ENCODE data around the gene DCUN1D3. TPM values are rescaled to one million over a fixed set of nuclear protein-coding genes. Genes with fewer than 3 reads are reported as not detected.

DCUN1D3 gene
- total RNA-seq, 1 donor from 2014 or later: 187 TPM

GRCh38 chr16:20889625-20890275, 10.4 kb downstream of the DCUN1D3 start:
- no peak for DNase-seq (ENCODE audit: low spot score)

DNA sequence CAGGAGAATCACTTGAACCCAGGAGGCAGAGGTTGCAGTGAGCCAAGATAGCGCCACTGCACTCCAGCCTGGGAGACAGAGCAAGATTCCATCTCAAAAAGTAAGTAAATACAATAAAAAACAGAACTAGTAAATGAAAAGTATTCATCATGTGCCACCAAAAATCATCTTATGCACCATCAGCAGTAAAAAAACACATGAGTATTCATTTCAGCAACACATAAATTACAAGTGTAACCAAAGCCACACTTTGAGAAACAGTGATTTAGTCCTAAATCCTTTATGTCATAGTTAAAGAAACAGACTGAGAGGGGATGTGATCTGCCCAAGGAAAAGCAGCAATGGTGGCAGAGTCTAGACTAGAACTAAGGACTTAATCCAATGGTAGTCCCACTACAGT, 13.0 kb downstream of the DCUN1D3 start:
- DNase-seq (ENCODE audit: low spot score): no peak

DNA sequence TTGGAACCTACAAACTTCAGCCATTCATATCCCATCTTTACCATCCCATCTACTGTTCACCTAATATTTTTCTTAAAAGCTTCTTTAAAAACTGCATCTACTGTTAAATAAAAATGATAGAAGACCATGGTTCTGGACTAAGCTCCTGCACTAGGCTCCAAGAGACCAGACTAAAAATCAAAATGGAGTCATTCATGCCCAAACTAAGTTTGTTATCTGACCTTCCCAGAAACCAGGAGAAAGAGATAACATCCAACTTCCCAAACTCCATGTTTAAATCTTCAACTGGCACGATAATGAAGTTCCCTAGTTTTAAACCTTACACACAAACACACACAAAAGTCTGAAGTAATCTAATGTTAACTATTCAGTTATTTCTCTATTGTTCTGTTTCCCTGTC, 13.8 kb downstream of the DCUN1D3 start:
- no peak for DNase-seq (ENCODE audit: low spot score)

GRCh38 chr16:20884240-20884556, 16.0 kb downstream of the DCUN1D3 start:
- DNase-seq (ENCODE audit: low spot score): no peak

GRCh38 chr16:20883554-20884239, 16.5 kb downstream of the DCUN1D3 start:
- no peak for DNase-seq (ENCODE audit: low spot score)

GRCh38 chr16:20881503-20881878, 18.7 kb downstream of the DCUN1D3 start:
- DNase-seq (ENCODE audit: low spot score): no peak

- DNase-seq (ENCODE audit: low spot score): no peak
Measured at GRCh38 chr16:20880867-20881502, 19.2 kb downstream of the DCUN1D3 start.

- no peak for DNase-seq (ENCODE audit: low spot score)
Measured at GRCh38 chr16:20879175-20880040, 20.8 kb downstream of the DCUN1D3 start.

- no peak for DNase-seq (ENCODE audit: low spot score)
Measured at GRCh38 chr16:20878682-20879147, 21.4 kb downstream of the DCUN1D3 start.

GRCh38 chr16:20875355-20875650, 24.9 kb downstream of the DCUN1D3 start:
- DNase-seq (ENCODE audit: low spot score): no peak

DNA sequence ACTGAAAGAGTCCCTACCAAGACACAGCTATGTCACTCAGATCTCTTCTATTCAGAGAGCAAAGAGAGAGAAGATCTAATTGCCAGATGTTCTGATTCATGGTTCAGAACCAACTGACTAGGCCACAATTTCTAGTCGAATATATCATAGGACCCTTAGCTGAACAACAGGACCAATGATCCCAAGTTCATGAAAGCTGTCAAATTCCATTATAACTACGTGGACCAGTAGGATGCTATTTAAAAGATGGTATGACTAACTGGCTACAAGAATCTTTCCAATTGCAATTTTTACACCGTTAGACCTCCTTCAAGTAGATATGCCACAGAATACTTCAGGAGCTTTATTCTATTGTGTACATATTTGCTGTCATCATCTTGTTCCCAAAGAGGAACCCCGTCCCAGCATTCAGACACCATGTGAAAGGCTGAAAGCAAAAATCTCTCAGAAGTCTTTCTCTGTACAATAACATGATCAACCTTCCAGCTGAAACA, 26.0 kb downstream of the DCUN1D3 start:
- DNase-seq (ENCODE audit: low spot score): no peak

GRCh38 chr16:20873331-20873730, 26.8 kb downstream of the DCUN1D3 start:
- no peak for DNase-seq (ENCODE audit: low spot score)

DNA sequence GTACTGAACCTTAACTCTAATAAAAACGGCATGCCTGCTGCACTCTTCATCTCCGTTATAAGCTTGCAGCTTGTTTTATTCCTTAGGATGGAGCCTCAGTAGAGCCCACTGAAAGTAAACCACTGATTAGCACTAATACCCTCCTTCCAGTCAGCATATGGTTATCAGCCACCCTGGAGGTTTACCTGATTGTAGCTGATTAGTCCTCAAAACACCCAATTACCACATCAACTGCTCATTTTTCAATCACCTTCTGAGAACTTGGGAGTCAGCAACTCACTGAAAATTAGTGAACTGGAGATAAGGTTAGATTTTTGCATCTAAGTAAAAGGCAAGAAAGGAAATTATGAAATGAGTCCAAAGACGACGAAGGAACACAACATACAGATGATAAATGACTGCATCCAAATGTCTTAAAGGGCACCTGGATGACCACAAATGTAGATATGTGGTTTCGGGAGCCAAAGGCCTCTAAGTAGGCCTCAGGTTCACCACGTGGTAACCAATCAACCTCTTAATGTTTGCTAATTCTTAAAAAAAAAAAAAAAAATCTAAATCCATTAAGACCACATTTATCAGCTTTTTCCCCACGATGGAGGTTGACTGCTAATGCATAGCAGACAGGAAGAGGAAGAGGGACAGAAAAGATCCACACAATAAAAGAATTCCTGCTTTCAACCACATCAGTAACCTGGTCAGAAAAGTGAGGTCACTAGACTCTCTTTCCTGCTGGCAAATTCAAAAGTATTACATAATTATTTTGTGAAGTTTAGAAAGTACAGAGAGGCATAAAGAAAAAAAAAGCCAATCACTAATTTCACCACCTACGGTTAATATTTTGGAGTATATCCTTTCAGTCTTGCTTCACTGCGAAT, 28.0 kb downstream of the DCUN1D3 start:
- DNase-seq (ENCODE audit: low spot score): no peak

GRCh38 chr16:20871258-20871657, 28.9 kb downstream of the DCUN1D3 start:
- DNase-seq (ENCODE audit: low spot score): no peak

GRCh38 chr16:20870122-20870820, 29.9 kb downstream of the DCUN1D3 start:
- no peak for DNase-seq (ENCODE audit: low spot score)

- DNase-seq (ENCODE audit: low spot score): peak; percentile 93
Measured at GRCh38 chr16:20868890-20869289, 31.3 kb downstream of the DCUN1D3 start.

DNA sequence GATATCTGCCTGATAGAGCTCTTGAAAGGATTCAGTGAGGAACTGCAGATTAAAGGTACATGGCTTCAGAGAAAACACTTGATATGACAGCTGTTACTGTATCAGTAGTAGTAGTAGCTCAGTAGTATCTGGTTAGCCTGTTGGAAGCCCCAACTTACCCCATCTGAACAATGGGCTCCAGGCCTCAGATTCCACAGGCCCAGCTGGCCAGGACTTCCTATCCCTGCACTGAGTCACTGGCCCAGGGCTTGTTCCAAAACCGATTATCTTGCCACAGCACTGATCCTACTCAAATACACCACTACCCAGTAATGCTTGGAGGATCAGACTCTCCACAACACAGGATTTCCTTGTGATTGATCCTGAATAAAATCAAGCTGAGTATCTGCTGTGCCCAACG, 32.6 kb downstream of the DCUN1D3 start:
- no peak for DNase-seq (ENCODE audit: low spot score)

DNA sequence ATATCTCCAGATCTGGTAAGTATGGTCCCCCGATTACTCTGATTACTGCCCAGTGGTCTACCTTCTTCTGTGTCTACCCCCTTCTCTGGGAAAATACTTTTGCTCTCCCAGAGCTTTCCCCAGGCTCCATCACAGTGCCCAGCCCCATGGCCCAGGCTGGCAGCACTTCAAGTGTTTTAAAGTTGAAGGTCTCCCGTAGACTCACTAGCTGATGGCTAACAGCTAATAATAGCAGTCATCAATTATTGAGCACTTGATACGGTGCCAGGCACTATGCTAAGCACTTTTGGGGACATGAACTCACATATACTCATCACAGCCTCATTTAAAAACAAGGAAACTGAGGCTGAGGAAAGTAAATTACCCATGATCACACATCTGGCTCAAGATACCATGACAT, 33.4 kb downstream of the DCUN1D3 start:
- no peak for DNase-seq (ENCODE audit: low spot score)

- DNase-seq (ENCODE audit: low spot score): no peak
Measured at GRCh38 chr16:20866145-20866772, 33.9 kb downstream of the DCUN1D3 start.
